ENCODE results near the gene MREG. TPM values are rescaled to one million over a fixed set of nuclear protein-coding genes. Genes with fewer than 3 reads are reported as not detected.

MREG gene
- total RNA-seq, 1 experiment from 2014 or later, result 15.9 TPM

DNA sequence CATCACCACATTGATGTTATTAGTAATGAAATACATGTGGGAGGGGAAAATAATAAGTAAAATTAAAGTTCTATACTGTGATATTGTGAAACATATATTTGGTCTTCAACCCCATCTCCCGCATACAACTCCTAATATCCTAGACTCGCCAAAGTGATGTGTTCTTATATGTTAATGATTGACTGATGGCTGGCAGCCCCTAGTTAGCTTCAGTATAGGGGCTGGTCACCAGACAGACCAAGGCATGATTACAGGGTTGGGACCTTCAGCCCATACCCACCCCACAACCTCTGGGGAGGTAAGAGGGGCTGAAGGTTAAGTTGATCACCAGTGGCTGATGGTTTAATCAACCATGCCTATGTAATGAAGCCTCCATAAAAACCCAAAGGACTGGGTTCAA, 28.1 kb upstream of the MREG start:
- no peak for TF ChIP-seq CTCF (conservative IDR thresholded peaks at IDR 0.05; ENCODE audit: low read depth, low read length)
- no peak for TF ChIP-seq EZH2 (IDR thresholded peaks at IDR 0.05; ENCODE audit: borderline replicate concordance, low read depth, low read length, poor library complexity, severe bottlenecking)
- ChIA-PET POLR2A (ENCODE audit: low non-redundant PET) (no interaction called here), CTCF (no interaction called here)
- no peak overlapping the region for H3K4me3 ChIP-seq (ENCODE audit: low read depth, low read length, poor library complexity, severe bottlenecking)
- no peaks in the 10 kb centered on the region for H3K9me3 ChIP-seq (ENCODE audit: low read depth, low read length, poor library complexity, severe bottlenecking)
- DNase-seq (ENCODE audit: low spot score), result no peak
- no TSS peak for BruUV-seq (replicated peaks)
- no peaks in the 10 kb centered on the region for H3K4me1 ChIP-seq (ENCODE audit: insufficient read depth, low read length, poor library complexity, severe bottlenecking)
- peaks cover 6% of the 10 kb centered on the region for H3K36me3 ChIP-seq (ENCODE audit: insufficient read depth, low read length, poor library complexity, severe bottlenecking)
- intact Hi-C loops (cut with micrococcal nuclease; ENCODE audit: unreplicated experiment), result no loop called here
- H3K27me3 ChIP-seq (replicated peaks; ENCODE audit: insufficient read depth, low read depth, low read length, poor library complexity), result no peaks in the 10 kb centered on the region
- no peak overlapping the region for H3K27ac ChIP-seq (ENCODE audit: low read depth, low read length, poor library complexity, severe bottlenecking)

- Histone ChIP-seq H3K4me3 (ENCODE audit: low read depth, low read length, poor library complexity, severe bottlenecking) (no peak overlapping the region), H3K4me1 (ENCODE audit: insufficient read depth, low read length, poor library complexity, severe bottlenecking) (no peaks in the 10 kb centered on the region), H3K9me3 (ENCODE audit: low read depth, low read length, poor library complexity, severe bottlenecking) (no peaks in the 10 kb centered on the region), H3K36me3 (ENCODE audit: insufficient read depth, low read length, poor library complexity, severe bottlenecking) (peaks cover 6% of the 10 kb centered on the region), H3K27me3 (replicated peaks; ENCODE audit: insufficient read depth, low read depth, low read length, poor library complexity) (no peaks in the 10 kb centered on the region), H3K27ac (ENCODE audit: low read depth, low read length, poor library complexity, severe bottlenecking) (no peak overlapping the region)
- no peak for DNase-seq (ENCODE audit: low spot score)
- TF ChIP-seq EZH2 (IDR thresholded peaks at IDR 0.05; ENCODE audit: borderline replicate concordance, low read depth, low read length, poor library complexity, severe bottlenecking) (no peak), CTCF (conservative IDR thresholded peaks at IDR 0.05; ENCODE audit: low read depth, low read length) (no peak)
- ChIA-PET CTCF (no interaction called here), POLR2A (ENCODE audit: low non-redundant PET) (no interaction called here)
- no TSS peak for BruUV-seq (replicated peaks)
- intact Hi-C loops (cut with micrococcal nuclease; ENCODE audit: unreplicated experiment), result no loop called here
These were observed 26.6 kb upstream of the MREG start for GRCh38 chr2:216039918-216040317.

GRCh38 chr2:216034065-216034464, 20.7 kb upstream of the MREG start:
- Histone ChIP-seq H3K4me3 (ENCODE audit: low read depth, low read length, poor library complexity, severe bottlenecking) (no peak overlapping the region), H3K4me1 (ENCODE audit: insufficient read depth, low read length, poor library complexity, severe bottlenecking) (no peaks in the 10 kb centered on the region), H3K36me3 (ENCODE audit: insufficient read depth, low read length, poor library complexity, severe bottlenecking) (no peaks in the 10 kb centered on the region), H3K27me3 (replicated peaks; ENCODE audit: insufficient read depth, low read depth, low read length, poor library complexity) (no peaks in the 10 kb centered on the region), H3K9me3 (ENCODE audit: low read depth, low read length, poor library complexity, severe bottlenecking) (no peaks in the 10 kb centered on the region), H3K27ac (ENCODE audit: low read depth, low read length, poor library complexity, severe bottlenecking) (no peak overlapping the region)
- ChIA-PET CTCF (interaction anchor here (0.7 kb wide), 1 partner anchor 40 kb away, joined by 3 read pairs; no protein-coding TSS in a partner anchor), POLR2A (ENCODE audit: low non-redundant PET) (no interaction called here)
- TF ChIP-seq CTCF (conservative IDR thresholded peaks at IDR 0.05; ENCODE audit: low read depth, low read length), result peak; percentile 95
- TF ChIP-seq EZH2 (IDR thresholded peaks at IDR 0.05; ENCODE audit: borderline replicate concordance, low read depth, low read length, poor library complexity, severe bottlenecking), result no peak
- intact Hi-C loops (cut with micrococcal nuclease; ENCODE audit: unreplicated experiment), result no loop called here
- no TSS peak for BruUV-seq (replicated peaks)
- peak; percentile 83 for DNase-seq (ENCODE audit: low spot score)
